Liver (tissue), 9 donors: ENCODE results near the gene RPSA. TPM values are rescaled to one million over a fixed set of nuclear protein-coding genes. Genes with fewer than 3 reads are reported as not detected.

Source experiments
- DNase-seq: peaks from one replicate; pipeline ENCODE4 v3.0.0-alpha.2; 2017; ENCODE audit warnings: low spot score
- H3K27ac ChIP-seq, 2 donors: one replicate each; pipeline ENCODE4 v1.7.0; 2013; ENCODE audit warnings: inconsistent platforms in 2 of 2, low read length in 2 of 2, control low read depth in 1 of 2, low read depth in 1 of 2, mild to moderate bottlenecking in 1 of 2
- H3K27me3 ChIP-seq, 4 donors: one replicate each; pipeline versions ENCODE4 v1.6.1 to v1.7.0; 2013; ENCODE audit warnings: low read length in 3 of 4, inconsistent platforms in 1 of 4, mild to moderate bottlenecking in 1 of 4, moderate library complexity in 1 of 4; ENCODE audit not compliant: control insufficient read depth in 4 of 4, insufficient read depth in 4 of 4
- H3K36me3 ChIP-seq, 4 donors: one replicate each; pipeline versions ENCODE4 v1.6.1 to v1.7.0; 2013; ENCODE audit warnings: low read length in 3 of 4, mild to moderate bottlenecking in 3 of 4, low read depth in 1 of 4, moderate library complexity in 1 of 4; ENCODE audit not compliant: control insufficient read depth in 4 of 4, insufficient read depth in 3 of 4
- H3K4me1 ChIP-seq, 4 donors: one replicate each; pipeline versions ENCODE4 v1.6.1 to v1.7.0; 2013; ENCODE audit warnings: low read length in 3 of 4, mild to moderate bottlenecking in 3 of 4, moderate library complexity in 1 of 4; ENCODE audit not compliant: control insufficient read depth in 4 of 4, insufficient read depth in 4 of 4
- H3K4me3 ChIP-seq, 3 donors: one replicate each; pipeline versions ENCODE4 v1.6.1 to v1.7.0; 2013; ENCODE audit warnings: low read length in 3 of 3, control low read depth in 1 of 3, low read depth in 1 of 3, mild to moderate bottlenecking in 1 of 3
- H3K9ac ChIP-seq, 2 donors: one replicate each; pipeline ENCODE4 v1.7.0; 2013; ENCODE audit warnings: low read length in 2 of 2, mild to moderate bottlenecking in 2 of 2, moderate library complexity in 2 of 2, control low read depth in 1 of 2, low read depth in 1 of 2
- H3K9me3 ChIP-seq, 4 donors: one replicate each; pipeline versions ENCODE4 v1.6.1 to v1.7.0; 2013; ENCODE audit warnings: low read length in 3 of 4; ENCODE audit not compliant: control insufficient read depth in 4 of 4
- EGR1 ChIP-seq, 2 donors: IDR thresholded peaks; 2 replicates each; pipeline ENCODE4 v1.6.1; 2016 to 2018; ENCODE audit warnings: antibody characterized with exemption in 2 of 2, low read depth in 2 of 2
- FOXA1 ChIP-seq: IDR thresholded peaks from 2 replicates; pipeline ENCODE4 v1.6.1; 2016; ENCODE audit warnings: antibody characterized with exemption
- GABPA ChIP-seq, 2 donors: IDR thresholded peaks in 1 of 2; conservative IDR thresholded peaks in 1 of 2; 2 replicates each; pipeline ENCODE4 v1.6.1; 2016; ENCODE audit warnings: antibody characterized with exemption in 2 of 2, mild to moderate bottlenecking in 1 of 2, moderate library complexity in 1 of 2
- HNF4A ChIP-seq, 2 donors: conservative IDR thresholded peaks; 2 replicates each; pipeline ENCODE4 v1.6.1; 2016; ENCODE audit warnings: antibody characterized with exemption in 2 of 2, mild to moderate bottlenecking in 2 of 2
- HNF4G ChIP-seq: IDR thresholded peaks from 2 replicates; pipeline ENCODE4 v1.6.1; 2016; ENCODE audit warnings: antibody characterized with exemption
- JUND ChIP-seq, 2 donors: IDR thresholded peaks; 2 replicates each; pipeline ENCODE4 v1.6.1; 2016; ENCODE audit warnings: antibody characterized with exemption in 2 of 2
- NR2F2 ChIP-seq: IDR thresholded peaks from 2 replicates; pipeline ENCODE4 v1.6.1; 2016; ENCODE audit warnings: antibody characterized with exemption
- RAD21 ChIP-seq, 2 donors: IDR thresholded peaks; 2 replicates each; pipeline ENCODE4 v1.6.1; 2016; ENCODE audit warnings: antibody characterized with exemption in 2 of 2, mild to moderate bottlenecking in 2 of 2
- REST ChIP-seq: IDR thresholded peaks from 2 replicates; pipeline ENCODE4 v1.6.1; 2016; ENCODE audit warnings: antibody characterized with exemption, mild to moderate bottlenecking
- RXRA ChIP-seq, 2 donors: IDR thresholded peaks; 2 replicates each; pipeline ENCODE4 v1.6.1; 2017 to 2018; ENCODE audit warnings: antibody characterized with exemption in 2 of 2, mild to moderate bottlenecking in 1 of 2
- SP1 ChIP-seq: IDR thresholded peaks from 2 replicates; pipeline ENCODE4 v1.6.1; 2018; ENCODE audit warnings: antibody characterized with exemption, mild to moderate bottlenecking
- TAF1 ChIP-seq: conservative IDR thresholded peaks from 2 replicates; pipeline ENCODE4 v1.6.1; 2016; ENCODE audit warnings: antibody characterized with exemption, mild to moderate bottlenecking
- YY1 ChIP-seq: IDR thresholded peaks from 2 replicates; pipeline ENCODE4 v1.6.1; 2016; ENCODE audit warnings: antibody characterized with exemption, mild to moderate bottlenecking
- ZBTB33 ChIP-seq: IDR thresholded peaks from 2 replicates; pipeline ENCODE4 v1.6.1; 2016; ENCODE audit warnings: antibody characterized with exemption
- WGBS: extraction: QIAGEN DNeasy Blood & Tissue Kit; methylation state at CpG from one replicate; pipeline ENCODE4 v1.1.7; 2013; 5-methylcytosine and 5-hydroxymethylcytosine counted together
- polyA plus RNA-seq, 2 donors: library from polyadenylated mRNA; stranded (reverse) in 1 of 2; unstranded in 1 of 2; fragments of 200-250 nt in 1 of 2; fragments of >200 nt in 1 of 2; fragmentation: Nextera tagmentation in 1 of 2; extraction: Ambion mirVana in 1 of 2; gene quantifications; one replicate each; pipeline versions ENCODE4 v1.2.1 to v1.2.3, GENCODE V29; 2013 to 2015
- total RNA-seq, 2 donors: library from RNA; depleted of rRNA; stranded (reverse); fragments of >200 nt; gene quantifications; one replicate each; pipeline ENCODE4 v1.2.3, GENCODE V29; 2014
- TF ChIP-seq, protein P1 (sequence below): IDR thresholded peaks from 2 replicates; pipeline ENCODE4 v1.6.1; 2016; ENCODE audit warnings: antibody characterized with exemption
- TF ChIP-seq, protein P2 (sequence below): fragments of 150-350 bp; IDR thresholded peaks from 2 replicates; pipeline ENCODE4 v1.5.1; 2017; ENCODE audit warnings: improper control_type of control experiment, low read depth, low read length; ENCODE audit not compliant: missing input control
- TF ChIP-seq, protein P3 (sequence below): IDR thresholded peaks from 2 replicates; pipeline ENCODE4 v1.6.1; 2016; ENCODE audit warnings: antibody characterized with exemption
- donor health status: healthy.
- donor health status: healthy.
- donor health status: healthy.
- donor health status: healthy.
- donor health status: healthy.

The RPSA gene
- total and polyA plus RNA-seq, 4 donors = 200 to 796 (median 443) TPM

DNA sequence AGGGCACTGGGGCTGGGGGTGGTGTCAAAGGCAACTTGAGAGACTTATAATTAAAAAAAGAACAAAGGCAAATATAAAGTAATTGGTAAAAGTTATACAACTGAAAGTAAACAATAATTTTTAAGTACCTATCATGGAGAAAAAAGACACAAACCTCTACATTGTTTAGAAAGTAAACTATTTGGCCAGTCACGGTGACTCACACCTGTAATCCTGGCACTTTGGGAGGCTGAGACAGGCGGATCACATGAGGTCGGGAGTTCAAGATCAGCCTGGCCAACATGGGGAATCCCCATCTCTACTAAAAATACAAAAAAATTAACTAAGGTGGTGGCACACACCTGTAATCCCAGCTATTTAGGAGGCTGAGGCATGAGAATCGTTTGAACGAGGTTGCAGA is 25.8 kb downstream of the RPSA start (continued):
- TF ChIP-seq, protein P1, sequence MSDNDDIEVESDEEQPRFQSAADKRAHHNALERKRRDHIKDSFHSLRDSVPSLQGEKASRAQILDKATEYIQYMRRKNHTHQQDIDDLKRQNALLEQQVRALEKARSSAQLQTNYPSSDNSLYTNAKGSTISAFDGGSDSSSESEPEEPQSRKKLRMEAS = no peak
- TF ChIP-seq GABPA (IDR thresholded peaks at IDR 0.05 in 1 of 2, conservative IDR thresholded peaks at IDR 0.05 in 1 of 2) = no peak

- Histone ChIP-seq H3K4me1 (peaks cover 0 to 2% (median 0%) of the 10 kb centered on the region in 4 donors), H3K27ac (no peak overlapping the region), H3K9me3 (no peaks in the 10 kb centered on the region), H3K36me3 (no peaks in the 10 kb centered on the region), H3K4me3 (no peak overlapping the region), H3K9ac (no peak overlapping the region), H3K27me3 (no peaks in the 10 kb centered on the region)
- 78% methylated on average over 3 of the region's 3 CpGs for WGBS
- TF ChIP-seq REST (no peak), TAF1 (no peak), NR2F2 (no peak), HNF4G (no peak), HNF4A (conservative IDR thresholded peaks at IDR 0.05) (no peak), GABPA (IDR thresholded peaks at IDR 0.05 in 1 of 2, conservative IDR thresholded peaks at IDR 0.05 in 1 of 2) (no peak), YY1 (no peak), RAD21 (IDR thresholded peaks at IDR 0.05) (no peak), ZBTB33 (no peak), RXRA (IDR thresholded peaks at IDR 0.05) (no peak)
- TF ChIP-seq, protein P1 = no peak
- no peak for DNase-seq
Measured at GRCh38 chr3:39433642-39434041, 27.1 kb downstream of the RPSA start.

DNA sequence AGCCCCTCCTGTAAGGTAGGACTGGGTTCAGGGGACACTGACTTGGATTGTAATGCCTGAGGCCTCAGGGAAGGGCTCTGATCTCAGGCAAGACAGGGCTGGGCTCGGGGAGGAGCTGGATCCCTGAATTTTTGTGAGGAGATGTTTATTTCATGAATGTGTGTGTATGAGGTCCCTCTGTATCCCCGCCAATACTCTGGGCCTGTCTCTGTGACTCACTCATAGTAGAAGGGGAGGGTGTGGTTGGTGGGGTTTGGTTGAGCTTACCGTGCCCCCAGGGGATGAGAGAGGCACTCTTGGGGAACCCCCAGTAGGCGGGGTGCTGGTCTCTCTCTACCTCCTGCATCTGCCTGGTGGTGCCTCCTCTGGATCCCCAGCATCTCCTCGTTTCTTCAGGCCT is 28.1 kb downstream of the RPSA start:
- H3K36me3 ChIP-seq = no peaks in the 10 kb centered on the region

More for the DNA sequence above, 28.1 kb downstream of the RPSA start:
- Histone ChIP-seq H3K27ac (no peak overlapping the region), H3K9me3 (no peaks in the 10 kb centered on the region), H3K9ac (no peak overlapping the region), H3K4me1 (peaks cover 0 to 2% (median 0%) of the 10 kb centered on the region in 4 donors), H3K4me3 (no peak overlapping the region), H3K27me3 (no peaks in the 10 kb centered on the region)
- DNase-seq = no peak
- TF ChIP-seq, protein P2, sequence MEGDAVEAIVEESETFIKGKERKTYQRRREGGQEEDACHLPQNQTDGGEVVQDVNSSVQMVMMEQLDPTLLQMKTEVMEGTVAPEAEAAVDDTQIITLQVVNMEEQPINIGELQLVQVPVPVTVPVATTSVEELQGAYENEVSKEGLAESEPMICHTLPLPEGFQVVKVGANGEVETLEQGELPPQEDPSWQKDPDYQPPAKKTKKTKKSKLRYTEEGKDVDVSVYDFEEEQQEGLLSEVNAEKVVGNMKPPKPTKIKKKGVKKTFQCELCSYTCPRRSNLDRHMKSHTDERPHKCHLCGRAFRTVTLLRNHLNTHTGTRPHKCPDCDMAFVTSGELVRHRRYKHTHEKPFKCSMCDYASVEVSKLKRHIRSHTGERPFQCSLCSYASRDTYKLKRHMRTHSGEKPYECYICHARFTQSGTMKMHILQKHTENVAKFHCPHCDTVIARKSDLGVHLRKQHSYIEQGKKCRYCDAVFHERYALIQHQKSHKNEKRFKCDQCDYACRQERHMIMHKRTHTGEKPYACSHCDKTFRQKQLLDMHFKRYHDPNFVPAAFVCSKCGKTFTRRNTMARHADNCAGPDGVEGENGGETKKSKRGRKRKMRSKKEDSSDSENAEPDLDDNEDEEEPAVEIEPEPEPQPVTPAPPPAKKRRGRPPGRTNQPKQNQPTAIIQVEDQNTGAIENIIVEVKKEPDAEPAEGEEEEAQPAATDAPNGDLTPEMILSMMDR = no peak
- TF ChIP-seq HNF4G (no peak), FOXA1 (no peak), REST (no peak), YY1 (no peak), SP1 (no peak), EGR1 (IDR thresholded peaks at IDR 0.05; ENCODE audit: low read depth in 2 of 2) (no peak), RXRA (IDR thresholded peaks at IDR 0.05) (no peak), RAD21 (IDR thresholded peaks at IDR 0.05) (no peak), TAF1 (no peak), GABPA (IDR thresholded peaks at IDR 0.05 in 1 of 2, conservative IDR thresholded peaks at IDR 0.05 in 1 of 2) (no peak), HNF4A (conservative IDR thresholded peaks at IDR 0.05) (no peak), JUND (IDR thresholded peaks at IDR 0.05) (no peak)
- TF ChIP-seq, protein P3, sequence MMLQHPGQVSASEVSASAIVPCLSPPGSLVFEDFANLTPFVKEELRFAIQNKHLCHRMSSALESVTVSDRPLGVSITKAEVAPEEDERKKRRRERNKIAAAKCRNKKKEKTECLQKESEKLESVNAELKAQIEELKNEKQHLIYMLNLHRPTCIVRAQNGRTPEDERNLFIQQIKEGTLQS = no peak
- TF ChIP-seq, protein P1 = no peak
- 73% methylated on average over 5 of the region's 5 CpGs for WGBS
